ENCODE measurements around the gene NLRP12.
"Not testable (repeated sequence)": the region's sequence is repeated elsewhere in the genome, so short reads cannot be mapped to it uniquely, and the experiment has no call there.

The NLRP12 gene

DNA sequence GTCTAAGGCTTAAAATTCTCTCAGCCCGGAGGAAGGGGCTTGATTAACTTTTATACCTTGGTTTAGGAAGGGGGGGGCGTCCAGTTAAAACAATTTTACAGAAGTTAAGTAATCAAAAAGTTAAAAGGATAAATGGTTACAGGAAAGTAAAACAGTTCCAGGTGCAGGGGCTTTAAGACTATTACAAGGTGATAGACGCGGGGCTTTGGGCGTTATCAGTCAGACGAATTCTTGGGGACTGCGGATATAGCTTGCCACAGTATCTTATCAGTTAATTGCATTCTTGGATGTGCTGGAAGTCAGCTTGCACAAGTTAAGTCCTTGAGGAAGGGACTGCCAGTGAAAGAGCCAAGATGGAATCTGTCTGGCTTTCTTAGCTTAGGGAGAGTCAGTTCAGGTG, 49.6 kb downstream of the NLRP12 start:
- not testable (repeated sequence) for DNase-seq

DNA sequence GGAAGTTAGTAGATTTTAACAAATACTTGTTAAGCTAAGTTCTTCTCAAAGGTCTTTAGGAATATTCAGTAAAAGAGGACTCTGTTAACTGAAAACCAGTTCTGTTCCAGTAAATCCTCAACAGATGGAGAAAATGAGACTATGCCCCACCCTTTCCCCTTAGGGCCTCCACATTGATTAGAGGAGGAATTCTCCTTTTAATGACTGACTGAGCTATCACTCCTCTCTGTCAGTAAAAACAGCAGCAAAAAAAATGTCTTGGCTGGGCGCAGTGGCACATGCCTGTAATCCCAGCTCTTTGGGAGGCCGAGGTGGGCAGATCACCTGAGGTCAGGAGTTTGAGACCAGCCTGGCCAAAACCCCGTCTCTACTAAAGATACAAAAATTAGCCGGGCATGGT, 50.1 kb downstream of the NLRP12 start:
- no peak for DNase-seq

DNA sequence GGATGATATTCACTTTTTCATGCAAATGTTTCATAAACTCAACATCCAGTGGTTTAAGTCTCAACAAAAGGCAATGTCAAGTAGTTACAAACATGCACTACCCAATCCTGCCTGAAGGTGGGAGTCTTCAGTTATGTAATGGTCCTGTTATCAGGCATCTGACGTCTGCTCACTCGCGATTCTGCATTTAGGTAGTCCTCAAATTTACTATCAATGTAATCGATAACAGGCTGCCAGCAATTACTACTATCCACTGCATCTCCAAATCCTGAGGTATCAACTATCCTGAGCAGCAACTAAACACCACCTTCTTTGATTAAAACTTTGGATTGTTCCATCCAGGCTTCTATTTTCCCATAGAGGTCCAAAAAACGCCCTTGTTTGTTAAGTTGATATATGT, 51.2 kb downstream of the NLRP12 start:
- DNase-seq: peak; percentile 24

DNA sequence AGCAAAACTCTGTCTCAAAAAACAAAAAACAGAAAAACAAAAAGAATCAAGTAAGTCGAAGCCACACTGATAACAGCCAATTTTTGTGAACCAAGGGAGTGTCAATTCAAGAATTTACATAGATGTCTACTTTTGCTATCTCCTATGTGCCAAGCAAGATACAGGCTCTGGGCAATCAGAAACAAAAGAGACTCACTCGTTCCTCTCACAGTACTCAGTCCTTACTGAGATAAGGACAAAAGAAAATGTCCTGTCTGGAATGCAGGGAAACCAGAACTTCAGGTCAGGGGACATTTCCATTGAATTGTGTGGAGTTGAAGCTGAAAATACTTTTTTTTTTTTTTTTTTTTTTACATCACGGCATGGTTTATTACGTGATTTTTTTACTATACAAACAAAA, 53.0 kb downstream of the NLRP12 start:
- DNase-seq: no peak

DNA sequence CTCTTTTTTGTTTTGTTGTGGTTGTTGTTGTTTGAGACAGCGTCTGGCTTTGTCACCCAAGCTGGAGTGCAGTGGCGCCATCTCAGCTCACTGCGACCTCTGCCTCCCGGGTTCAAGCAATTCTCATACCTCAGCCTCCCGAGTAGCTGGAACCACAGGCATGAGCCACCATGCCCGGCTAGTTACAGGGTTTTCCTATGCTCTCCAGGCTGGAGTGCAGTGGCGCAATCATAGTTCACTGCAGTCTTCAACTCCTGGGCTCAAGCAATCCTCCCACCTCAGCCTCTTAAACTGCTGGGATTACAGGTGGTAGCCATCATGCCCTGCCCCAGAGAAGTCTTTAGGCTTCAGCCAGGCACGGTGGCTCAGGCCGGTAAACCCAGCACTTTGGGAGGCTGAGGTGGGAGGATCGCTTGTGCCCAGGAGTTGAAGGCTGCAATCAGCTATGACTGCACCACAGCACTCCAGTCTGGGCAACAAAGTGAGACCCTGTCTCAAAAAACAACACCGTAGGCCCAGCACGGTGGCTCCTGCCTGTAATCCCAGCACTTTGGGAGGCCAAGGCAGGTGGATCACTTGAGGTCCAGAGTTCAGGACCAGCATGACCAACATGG, 54.3 kb downstream of the NLRP12 start:
- not testable (repeated sequence) for DNase-seq

DNA sequence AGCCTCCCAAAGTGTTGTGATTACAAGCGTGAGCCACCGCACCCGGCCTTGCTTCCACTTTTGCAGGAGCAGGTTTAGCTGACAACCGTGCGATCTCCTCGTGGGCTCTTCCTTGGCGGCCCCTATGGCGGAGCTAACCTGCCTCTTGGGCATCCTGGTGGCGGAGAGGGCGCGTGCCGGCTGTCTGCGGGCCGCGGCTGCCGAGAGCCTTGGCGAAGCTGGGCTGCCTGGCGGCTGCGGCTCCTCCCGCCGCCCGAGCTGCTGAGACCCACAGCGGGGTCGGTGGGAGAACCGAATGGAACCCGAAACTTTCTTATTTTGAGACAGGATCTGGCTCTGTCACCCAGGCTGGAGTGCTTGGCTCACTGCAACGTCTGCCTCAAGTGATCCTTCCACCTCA, 55.7 kb downstream of the NLRP12 start:
- no peak for DNase-seq

DNA sequence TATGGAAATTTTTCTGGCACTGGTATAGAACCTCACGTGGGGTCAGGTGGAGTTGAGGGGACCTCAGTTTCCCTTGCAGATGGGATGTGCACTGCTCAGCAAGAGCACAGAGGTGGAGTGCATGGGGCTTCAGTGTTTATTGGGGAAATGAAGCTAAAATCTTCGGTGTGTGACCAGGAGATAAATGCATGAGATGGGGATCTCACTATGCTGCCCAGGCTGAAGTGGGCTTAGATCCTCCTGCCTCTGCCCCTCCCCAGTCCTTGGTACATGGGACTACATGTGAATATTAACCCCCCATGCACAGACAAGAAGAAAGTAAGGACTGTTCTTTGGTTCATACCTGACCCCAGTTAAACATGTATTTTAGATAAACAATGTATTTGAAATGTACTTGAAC, 65.1 kb downstream of the NLRP12 start:
- DNase-seq: not testable (repeated sequence)

Data from right kidney (tissue), 1 donor.